Colon (tissue), 2 donors: ENCODE measurements around the gene NDUFB10.

Experiments used
- FAIRE-seq: peaks from 2 replicates; lab custom pipeline; 2012; peaks lifted over from hg19 to GRCh38; lab: Jason Lieb, UNC
- donor health status: control.
- donor health status: control.

NDUFB10 gene

GRCh38 chr16:2002406-2003230 lies 43.3 kb downstream of the NDUFB10 start:
- FAIRE-seq, result no peak

GRCh38 chr16:2003231-2003826 lies 44.0 kb downstream of the NDUFB10 start:
- no peak for FAIRE-seq

- FAIRE-seq, result no peak
Measured at GRCh38 chr16:2003827-2004641, 44.7 kb downstream of the NDUFB10 start.

- no peak for FAIRE-seq
Measured at GRCh38 chr16:2004795-2005517, 45.6 kb downstream of the NDUFB10 start.

- no peak for FAIRE-seq
Measured at GRCh38 chr16:2005646-2006045, 46.3 kb downstream of the NDUFB10 start.

- FAIRE-seq, result no peak
Measured at GRCh38 chr16:2006317-2006716, 47.0 kb downstream of the NDUFB10 start.

GRCh38 chr16:2007081-2007836 lies 47.9 kb downstream of the NDUFB10 start:
- FAIRE-seq, result no peak

- FAIRE-seq, result no peak
Measured at GRCh38 chr16:2008009-2008526, 48.7 kb downstream of the NDUFB10 start.

GRCh38 chr16:2008631-2009163 lies 49.4 kb downstream of the NDUFB10 start:
- no peak for FAIRE-seq

- no peak for FAIRE-seq
Measured at GRCh38 chr16:2009164-2009711, 49.9 kb downstream of the NDUFB10 start.

GRCh38 chr16:2009791-2010510 lies 50.6 kb downstream of the NDUFB10 start, which contains the start of gene ZNF598:
Gene ZNF598, minus strand, starts transcription at chr16:2009821.
- FAIRE-seq, result no peak
